Effector CD4-positive, alpha-beta T cell (primary cell): ENCODE results near the gene KLRB1.
A peak's percentile ranks its signal among the peaks of the same experiment; 100 is the strongest.
"Not testable (repeated sequence)": the region's sequence is repeated elsewhere in the genome, so short reads cannot be mapped to it uniquely, and the experiment has no call there.

Experiments used
- DNase-seq: peaks from one replicate; pipeline ENCODE4 v3.0.0-alpha.2; 2020
- total RNA-seq: gene quantifications from one replicate; lab custom pipeline; 2026; lab: John Stamatoyannopoulos, UW

Gene KLRB1
- 8.1 reads per million, percentile 28 among the genes with 10 or more reads in this experiment for total RNA-seq

- DNase-seq, result no peak
Observed at GRCh38 chr12:9607716-9608115, at the start of gene KLRB1. Gene KLRB1, minus strand, starts transcription at chr12:9607916. Its CDS starts 77 bp downstream, at chr12:9607839.

GRCh38 chr12:9651265-9651729 lies 43.6 kb upstream of the KLRB1 start:
- no peak for DNase-seq

GRCh38 chr12:9650151-9650576 lies 42.4 kb upstream of the KLRB1 start:
- DNase-seq, result no peak

GRCh38 chr12:9649532-9649940 lies 41.8 kb upstream of the KLRB1 start:
- DNase-seq, result no peak

GRCh38 chr12:9648701-9649531 lies 41.2 kb upstream of the KLRB1 start:
- no peak for DNase-seq

GRCh38 chr12:9647825-9648700 lies 40.3 kb upstream of the KLRB1 start:
- DNase-seq, result peak; percentile 77

- DNase-seq, result no peak
Observed at GRCh38 chr12:9646794-9647781, 39.4 kb upstream of the KLRB1 start.

- not testable (repeated sequence) for DNase-seq
Observed at GRCh38 chr12:9644985-9645551, 37.4 kb upstream of the KLRB1 start.

GRCh38 chr12:9643266-9643660 lies 35.5 kb upstream of the KLRB1 start:
- DNase-seq, result no peak

GRCh38 chr12:9642606-9643265 lies 35.0 kb upstream of the KLRB1 start:
- DNase-seq, result no peak

- DNase-seq, result no peak
Observed at GRCh38 chr12:9640024-9640423, 32.3 kb upstream of the KLRB1 start.

- no peak for DNase-seq
Observed at GRCh38 chr12:9636851-9637206, 29.1 kb upstream of the KLRB1 start.

GRCh38 chr12:9636150-9636850 lies 28.6 kb upstream of the KLRB1 start:
- no peak for DNase-seq

- DNase-seq, result no peak
Observed at GRCh38 chr12:9634969-9635754, 27.4 kb upstream of the KLRB1 start.

- DNase-seq, result peak; percentile 79
Observed at GRCh38 chr12:9634177-9634803, 26.6 kb upstream of the KLRB1 start.

- no peak for DNase-seq
Observed at GRCh38 chr12:9632766-9633165, 25.1 kb upstream of the KLRB1 start.

- DNase-seq, result no peak
Observed at GRCh38 chr12:9626821-9627220, 19.1 kb upstream of the KLRB1 start.

- DNase-seq, result no peak
Observed at GRCh38 chr12:9626291-9626690, 18.6 kb upstream of the KLRB1 start.

GRCh38 chr12:9625019-9625418 lies 17.3 kb upstream of the KLRB1 start:
- DNase-seq, result no peak
